Activated CD4-positive, alpha-beta T cell treated with anti-CD3 and anti-CD28 coated beads, Interleukin-2, Interleukin-6, amounts not matched to agents 100 ng/mL and 50 ng/mL, durations not matched to agents 16 hours and 8 hours (primary cell): ENCODE results near the gene ANKLE1.

Source experiments
- DNase-seq: peaks from one replicate; pipeline ENCODE4 v3.0.0-alpha.2; 2020

Gene ANKLE1, protein sequence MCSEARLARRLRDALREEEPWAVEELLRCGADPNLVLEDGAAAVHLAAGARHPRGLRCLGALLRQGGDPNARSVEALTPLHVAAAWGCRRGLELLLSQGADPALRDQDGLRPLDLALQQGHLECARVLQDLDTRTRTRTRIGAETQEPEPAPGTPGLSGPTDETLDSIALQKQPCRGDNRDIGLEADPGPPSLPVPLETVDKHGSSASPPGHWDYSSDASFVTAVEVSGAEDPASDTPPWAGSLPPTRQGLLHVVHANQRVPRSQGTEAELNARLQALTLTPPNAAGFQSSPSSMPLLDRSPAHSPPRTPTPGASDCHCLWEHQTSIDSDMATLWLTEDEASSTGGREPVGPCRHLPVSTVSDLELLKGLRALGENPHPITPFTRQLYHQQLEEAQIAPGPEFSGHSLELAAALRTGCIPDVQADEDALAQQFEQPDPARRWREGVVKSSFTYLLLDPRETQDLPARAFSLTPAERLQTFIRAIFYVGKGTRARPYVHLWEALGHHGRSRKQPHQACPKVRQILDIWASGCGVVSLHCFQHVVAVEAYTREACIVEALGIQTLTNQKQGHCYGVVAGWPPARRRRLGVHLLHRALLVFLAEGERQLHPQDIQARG

DNA sequence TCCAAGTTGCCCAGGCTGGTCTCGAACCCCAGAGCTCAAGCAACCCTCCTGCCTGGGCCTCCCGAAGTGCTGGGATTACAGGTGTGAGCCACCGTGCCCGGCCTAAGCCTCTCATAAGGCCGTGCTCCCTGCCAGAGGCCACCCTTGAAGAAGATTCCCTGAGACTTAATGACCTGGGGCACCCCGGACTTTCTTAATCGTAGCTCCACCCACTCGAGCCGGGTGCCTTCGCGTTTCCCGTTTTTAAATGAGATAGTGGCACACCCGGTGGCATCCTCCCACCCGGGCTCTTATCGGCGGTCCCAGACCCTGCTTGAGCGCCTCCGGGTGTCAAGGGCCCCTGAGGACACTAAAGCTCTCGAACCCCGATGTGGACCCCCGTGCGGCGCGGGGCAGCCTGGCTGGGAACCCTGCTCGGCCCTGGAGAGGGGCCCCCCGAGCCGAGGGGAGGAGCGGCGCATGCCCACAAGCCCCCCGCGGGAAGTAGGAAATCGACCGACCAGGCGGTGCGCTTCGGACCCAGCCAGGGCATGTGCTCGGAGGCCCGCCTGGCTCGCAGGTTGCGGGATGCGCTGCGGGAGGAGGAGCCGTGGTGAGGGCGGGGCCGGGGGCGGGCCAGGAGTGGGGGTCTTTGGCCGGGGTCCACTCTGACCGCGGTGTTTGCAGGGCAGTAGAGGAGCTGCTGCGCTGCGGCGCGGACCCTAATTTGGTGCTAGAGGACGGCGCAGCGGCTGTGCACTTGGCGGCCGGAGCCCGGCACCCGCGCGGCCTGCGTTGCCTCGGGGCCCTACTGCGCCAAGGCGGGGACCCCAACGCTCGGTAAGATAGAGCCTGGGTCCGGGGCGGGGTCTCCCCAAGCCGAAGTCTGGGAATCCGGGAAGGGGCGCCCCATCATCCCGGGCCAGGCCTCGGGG is at the start of gene ANKLE1:
TSS of gene ANKLE1 (plus strand) at position 511 of the 914 bp plus-strand sequence. CDS start at position 531, 20 bp downstream.
- peak; percentile 41 for DNase-seq

DNA sequence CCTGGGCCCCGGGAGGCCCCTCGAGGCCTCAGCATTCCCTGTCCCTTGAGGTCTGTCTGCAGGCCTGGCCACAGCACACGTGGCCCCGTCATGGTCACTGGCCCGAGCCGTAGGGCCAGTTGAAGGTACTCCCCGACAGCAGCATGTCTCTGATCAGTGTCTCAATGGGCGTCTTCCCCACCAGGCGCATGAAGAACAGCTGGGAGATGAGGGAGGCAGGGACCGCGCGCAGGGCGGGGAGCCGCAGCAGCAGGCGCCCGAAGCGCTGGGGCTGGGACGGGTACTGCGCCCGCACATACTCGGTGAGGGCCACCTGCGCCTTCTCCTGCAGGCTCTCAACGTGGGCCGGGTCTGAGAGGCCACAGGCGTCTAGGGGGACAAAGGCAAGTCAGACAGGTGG is 49.4 kb upstream of the ANKLE1 start:
- no peak for DNase-seq

DNA sequence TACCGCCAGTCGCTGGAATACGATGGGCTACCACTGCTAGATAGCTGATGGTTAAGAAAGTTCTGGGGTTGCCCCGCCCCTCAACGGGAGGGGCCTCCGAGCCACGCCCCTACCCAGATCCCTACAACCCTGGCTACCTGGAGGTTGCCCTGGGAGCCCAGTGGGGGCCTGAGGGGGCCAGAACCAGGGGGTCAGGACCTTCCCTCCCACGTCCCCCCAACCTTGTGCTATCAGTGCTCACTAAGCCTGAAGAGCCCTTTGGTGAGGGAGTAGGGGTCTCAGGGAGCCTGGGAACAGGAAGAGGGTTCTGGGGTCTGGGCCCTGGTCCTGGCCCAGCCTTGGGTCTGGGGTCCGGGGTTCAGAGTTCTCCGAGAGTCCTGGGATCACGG is 46.8 kb upstream of the ANKLE1 start:
- DNase-seq: peak; percentile 77

DNA sequence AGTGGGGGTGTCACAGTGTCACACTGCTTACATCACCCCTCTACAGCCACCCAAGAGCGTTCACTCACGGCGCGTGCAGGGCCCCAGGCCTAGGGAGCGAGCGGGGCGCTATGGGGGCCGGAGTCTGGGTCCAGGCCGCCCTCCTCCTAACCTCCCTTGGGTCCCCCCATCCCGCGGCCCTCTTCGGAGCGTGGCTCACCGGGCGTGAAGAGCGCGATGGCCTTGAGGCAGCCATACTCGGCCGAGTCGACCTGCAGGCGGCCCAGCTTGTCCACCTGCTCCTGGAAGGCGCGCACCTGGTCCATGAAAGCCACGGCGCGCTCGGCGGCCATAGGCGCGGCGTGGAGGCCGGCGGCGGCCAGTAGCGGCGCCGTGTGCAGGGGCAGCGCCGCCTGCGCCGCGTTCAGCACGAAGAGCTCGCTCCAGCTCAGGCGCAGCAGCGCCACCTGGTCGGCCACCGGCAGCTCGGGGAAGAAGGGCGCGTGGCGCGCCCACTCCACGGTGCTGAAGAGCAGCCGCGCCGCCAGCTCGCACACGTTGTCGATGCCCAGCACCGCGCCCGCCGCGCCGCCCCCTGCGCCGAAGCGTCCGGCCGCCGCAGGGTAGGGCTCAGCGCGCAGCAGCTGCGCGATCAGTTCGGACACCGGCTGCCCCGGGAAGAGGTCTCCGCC is 46.3 kb upstream of the ANKLE1 start:
- DNase-seq: peak; percentile 79

GRCh38 chr19:17235971-17236777 is 45.5 kb upstream of the ANKLE1 start:
- DNase-seq: peak; percentile 51

- DNase-seq: no peak
Observed at GRCh38 chr19:17236811-17237543, 44.7 kb upstream of the ANKLE1 start.

DNA sequence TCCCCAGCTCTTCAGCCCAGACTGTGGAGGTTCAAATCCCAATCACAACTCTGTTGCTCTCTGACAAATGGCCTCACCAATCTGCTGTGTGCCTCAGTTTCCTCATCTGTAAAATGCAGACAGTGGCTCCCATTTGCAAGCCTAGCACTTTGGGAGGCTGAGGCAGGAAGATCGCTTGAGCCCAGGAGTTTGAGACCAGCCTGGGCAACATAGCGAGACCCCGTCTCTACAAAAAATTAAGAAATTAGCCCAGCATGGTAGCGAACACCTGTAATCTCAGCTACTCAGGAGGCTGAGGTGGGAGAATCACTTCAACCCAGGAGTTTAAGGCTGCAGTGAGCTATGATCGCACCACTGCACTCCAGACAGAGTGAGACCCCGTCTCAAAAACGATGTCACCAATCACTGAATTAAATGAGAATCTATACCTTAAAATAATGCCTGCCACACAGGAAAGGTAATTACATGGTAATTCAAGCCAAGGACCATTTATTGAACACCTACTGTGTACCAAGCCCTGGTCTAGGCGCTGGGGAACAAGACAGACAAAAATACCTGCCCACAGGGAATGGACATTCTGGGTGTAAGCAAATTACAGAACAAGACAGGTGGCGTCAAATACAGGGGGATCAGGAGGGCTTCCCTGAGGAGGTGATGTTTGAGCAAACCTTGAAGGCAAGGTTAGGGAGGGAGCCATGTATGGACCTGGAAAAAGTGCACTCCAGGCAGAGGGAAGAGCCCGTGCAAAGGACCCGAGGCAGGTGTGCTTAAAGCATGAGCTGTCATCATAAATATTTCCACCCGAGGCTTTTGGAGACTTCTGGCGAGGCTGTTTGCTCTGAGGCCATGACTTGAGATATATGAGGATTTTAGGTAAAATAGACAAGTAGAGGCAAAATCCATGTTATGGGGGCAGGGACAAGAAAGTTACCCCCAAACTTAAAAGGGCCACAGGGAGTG is 43.7 kb upstream of the ANKLE1 start:
- no peak for DNase-seq

DNA sequence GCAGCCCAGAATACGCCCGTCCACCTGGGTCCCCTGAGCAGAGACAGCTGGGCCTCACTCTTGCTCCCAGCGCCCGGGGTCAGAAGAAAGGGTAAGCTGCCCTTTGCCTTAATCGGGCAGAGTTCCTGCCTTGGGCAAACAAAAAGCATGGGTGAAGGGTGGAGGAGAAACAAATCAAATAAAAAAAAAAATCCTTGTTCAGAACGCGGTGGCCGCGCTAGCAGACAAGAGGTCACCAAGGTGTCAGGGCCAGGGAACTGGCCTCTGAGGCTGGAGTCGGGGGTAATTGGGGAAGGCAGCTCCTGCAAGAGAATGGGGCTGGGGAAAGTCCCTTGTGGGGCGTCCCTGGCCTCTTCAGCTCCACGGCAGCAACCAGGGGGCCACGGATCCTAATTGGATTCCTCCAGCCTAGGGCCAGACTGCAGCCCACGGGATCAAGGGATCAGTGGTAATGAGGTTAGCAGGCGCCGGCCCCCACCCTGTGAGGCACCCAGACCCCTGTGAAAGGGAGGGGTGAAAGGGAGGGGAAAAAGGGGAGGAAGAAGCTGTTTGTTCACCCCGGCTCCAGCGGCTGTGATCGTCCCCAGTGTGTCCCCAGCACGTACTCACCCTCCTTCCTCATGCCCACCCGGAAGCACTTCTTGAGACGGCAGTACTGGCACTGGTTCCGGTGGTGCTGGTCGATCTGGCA is 41.5 kb upstream of the ANKLE1 start:
- DNase-seq: no peak

DNA sequence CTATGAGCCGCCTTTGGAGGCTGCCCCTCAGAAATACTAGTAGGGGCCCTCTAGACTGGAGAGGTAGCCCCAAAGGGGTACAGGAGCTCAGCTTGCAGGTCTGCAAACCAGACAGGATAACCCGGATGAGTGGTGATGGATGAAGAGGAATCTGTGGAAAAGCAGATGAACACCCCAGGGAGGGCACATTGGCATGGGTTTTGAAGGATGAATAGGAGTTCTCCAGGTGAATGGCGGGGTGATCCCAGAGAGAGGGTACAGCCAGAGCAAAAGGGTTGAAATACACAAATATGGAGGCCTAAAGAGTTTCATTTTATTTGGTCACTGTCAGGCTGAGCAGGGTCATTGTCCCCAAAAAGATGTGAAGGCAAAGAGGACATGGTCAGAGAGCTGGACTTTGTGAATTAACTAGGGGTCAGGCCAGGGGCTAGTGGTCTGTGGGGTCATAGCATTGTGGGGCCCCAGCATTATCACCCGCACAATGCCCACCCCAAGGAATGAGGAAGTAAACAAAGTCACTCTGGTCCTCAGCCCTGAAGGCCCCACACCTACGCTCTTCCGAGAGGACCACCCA is 40.8 kb upstream of the ANKLE1 start:
- no peak for DNase-seq

- DNase-seq: no peak
Observed at GRCh38 chr19:17242431-17243208, 39.1 kb upstream of the ANKLE1 start.

- no peak for DNase-seq
Observed at GRCh38 chr19:17243211-17243829, 38.4 kb upstream of the ANKLE1 start.

DNA sequence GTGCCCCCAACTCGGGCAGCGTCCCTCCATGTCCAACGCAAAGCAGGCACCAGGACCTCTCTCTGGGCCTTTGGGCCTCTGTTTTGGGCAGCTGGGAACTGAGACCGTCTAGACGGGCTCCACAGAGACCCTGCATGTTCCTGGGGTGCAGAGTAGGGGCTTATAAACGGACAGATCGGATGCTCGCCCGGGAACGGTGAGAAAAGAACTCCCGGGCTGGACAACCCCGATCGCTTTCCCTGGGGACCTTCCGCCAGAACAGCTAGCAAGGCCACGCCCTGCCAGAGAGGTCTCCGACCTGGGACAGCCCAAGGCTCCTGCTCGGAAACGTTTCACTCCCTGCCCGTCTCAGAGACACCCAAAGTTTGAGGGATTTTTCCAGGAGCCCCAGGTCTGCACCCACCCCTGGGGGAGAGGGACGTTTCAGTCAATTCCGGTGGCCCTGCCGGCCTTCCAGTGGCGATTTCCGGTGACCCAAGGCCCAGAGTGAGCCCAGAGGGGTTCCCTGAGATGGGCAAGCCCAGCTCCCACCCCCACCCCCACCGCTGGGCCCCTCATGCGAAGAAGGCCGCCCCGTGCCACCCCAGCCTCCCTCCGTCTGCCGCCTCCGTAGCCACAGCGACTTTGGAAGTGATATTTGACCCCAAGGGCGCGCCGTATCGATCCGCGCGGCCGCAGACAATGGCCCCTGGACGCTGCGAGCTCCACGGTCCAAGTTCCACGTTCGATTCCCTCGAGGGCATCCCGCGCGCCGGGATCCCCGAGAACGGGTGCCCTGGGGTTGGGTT is 37.7 kb upstream of the ANKLE1 start:
- DNase-seq: no peak

GRCh38 chr19:17244618-17245534 is 36.8 kb upstream of the ANKLE1 start:
- DNase-seq: no peak

DNA sequence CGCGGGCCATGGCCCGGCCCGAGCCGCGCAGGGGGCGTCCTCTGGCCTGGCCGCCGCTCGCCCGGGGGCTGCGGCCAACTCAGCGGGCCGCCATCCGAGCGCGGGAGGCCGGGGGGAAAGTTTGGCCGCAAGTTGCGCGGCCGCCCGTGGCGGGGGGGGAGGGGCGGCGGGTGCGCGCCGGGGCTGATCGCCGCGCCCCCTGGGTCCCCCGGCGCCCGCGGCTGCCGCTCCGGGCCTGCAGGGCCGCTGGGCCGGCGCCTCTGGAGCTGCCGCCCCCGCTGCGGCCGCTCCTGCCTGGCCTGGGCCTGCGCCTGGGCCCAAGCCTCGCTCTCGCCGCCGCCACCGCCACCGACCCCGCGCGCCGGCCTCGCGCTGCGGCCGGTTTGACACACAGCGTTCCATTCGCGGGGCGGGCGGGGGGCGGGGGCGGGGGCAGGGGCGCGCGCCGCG is 36.1 kb upstream of the ANKLE1 start, which contains the start of gene NR2F6:
TSS of gene NR2F6 (minus strand) at position 385 of the 450 bp plus-strand sequence. CDS start 699 bp downstream, outside the sequence.
- no peak for DNase-seq

DNA sequence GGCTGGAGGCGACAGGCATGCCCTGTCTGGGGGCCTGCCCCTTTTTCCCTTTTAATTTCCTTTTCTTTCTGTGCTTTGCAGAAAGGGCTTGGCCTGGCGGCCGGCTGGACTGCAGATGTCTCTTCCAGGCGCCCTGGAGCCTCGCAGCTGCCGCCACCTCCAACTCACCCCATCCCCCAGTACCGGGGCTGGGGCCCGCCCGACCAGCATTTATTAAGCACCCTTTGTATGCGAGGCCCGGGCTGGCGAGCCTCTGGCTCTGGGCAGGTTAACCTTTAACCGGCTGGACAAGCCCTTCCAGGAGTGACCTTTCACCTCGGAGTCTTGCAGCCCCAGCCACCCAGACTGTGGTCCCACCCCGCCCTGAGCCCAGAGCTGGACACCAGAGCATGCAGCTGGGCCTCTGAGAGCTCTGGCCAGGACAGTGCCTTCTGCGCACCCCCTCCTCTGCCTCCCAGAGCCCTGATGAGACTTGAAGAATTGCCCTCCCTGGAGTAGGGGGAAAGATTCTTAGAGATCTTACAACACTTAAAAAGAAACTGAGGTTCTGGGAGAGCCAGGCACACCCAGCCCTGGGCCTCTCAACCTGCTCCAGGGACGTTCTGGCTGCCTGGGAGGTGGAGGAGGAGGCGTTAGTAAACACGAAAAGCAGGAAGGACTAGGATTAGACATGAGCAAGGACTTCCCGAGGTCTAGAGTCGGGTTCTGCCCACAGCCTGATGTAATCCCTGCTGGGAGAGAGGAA is 34.8 kb upstream of the ANKLE1 start:
- no peak for DNase-seq
